ENCODE results near the gene DAO. TPM values are rescaled to one million over a fixed set of nuclear protein-coding genes. Genes with fewer than 3 reads are reported as not detected.

DAO gene
- total RNA-seq, 1 experiment from 2014 or later, result not detected

- Histone ChIP-seq H4K91ac (ENCODE audit: insufficient read length, low read depth, low read length) (no peak overlapping the region), H3K27ac (ENCODE audit: insufficient read length, low read depth, low read length) (no peak overlapping the region), H2AFZ (ENCODE audit: low read length) (no peak overlapping the region), H2BK15ac (ENCODE audit: low read depth, low read length) (no peak overlapping the region), H3K4ac (ENCODE audit: low read depth, low read length) (no peak overlapping the region), H3K23me2 (ENCODE audit: insufficient read length, low read depth, low read length, poor library complexity, severe bottlenecking) (no peaks in the 10 kb centered on the region), H3K4me1 (ENCODE audit: insufficient read depth, low read length) (peaks cover 7% of the 10 kb centered on the region; the same call in 1 of the 2 replicates), H4K5ac (ENCODE audit: insufficient read length, low read depth, low read length) (no peak overlapping the region), H4K8ac (replicated peaks; ENCODE audit: insufficient read length, low read depth, low read length) (no peak overlapping the region), H3K9ac (ENCODE audit: extremely low read depth, insufficient read length, low read length) (no peak overlapping the region), H3T11ph (ENCODE audit: low read length) (no peak overlapping the region), H3K79me2 (ENCODE audit: insufficient read depth, low read length) (no peaks in the 10 kb centered on the region), H2BK120ac (ENCODE audit: low read depth, low read length, poor library complexity, severe bottlenecking) (no peak overlapping the region), H3K27me3 (ENCODE audit: insufficient read depth, low read length) (no peaks in the 10 kb centered on the region), H2BK20ac (ENCODE audit: low read depth, low read length, poor library complexity, severe bottlenecking) (no peak overlapping the region), H3K56ac (ENCODE audit: insufficient read length, low read depth, low read length) (no peak overlapping the region), H2BK12ac (ENCODE audit: insufficient read length, low read depth, low read length) (no peak overlapping the region), H3K4me2 (ENCODE audit: insufficient read depth, insufficient read length, low read length) (no peak overlapping the region), H3K18ac (ENCODE audit: insufficient read length, low read depth, low read length) (no peak overlapping the region), H3K14ac (ENCODE audit: insufficient read depth, low read length) (no peak overlapping the region), H2BK5ac (ENCODE audit: insufficient read length, low read length) (no peak overlapping the region), H2AK5ac (ENCODE audit: insufficient read length, low read length) (no peak overlapping the region), H3K23ac (ENCODE audit: insufficient read length, low read depth, low read length) (no peak overlapping the region), H3K79me1 (ENCODE audit: insufficient read depth, low read depth, low read length, poor library complexity, severe bottlenecking) (no peaks in the 10 kb centered on the region), H3K9me3 (ENCODE audit: control insufficient read depth, low read depth, low read length) (no peaks in the 10 kb centered on the region), H4K20me1 (ENCODE audit: control insufficient read depth, insufficient read depth, insufficient read length) (no peaks in the 10 kb centered on the region)
- Mint-ChIP-seq H3K27ac (peak overlapping the region in 1 of 3 experiments; percentile 59; a peak in 2 of 7 replicates), H3K36me3 (ENCODE audit: insufficient read depth in 1 of 3, low read depth in 3 of 3) (peaks cover 4 to 28% (median 5%) of the 10 kb centered on the region in 3 experiments; a peak in 6 of 7 replicates), H3K9me3 (no peaks in the 10 kb centered on the region), H3K4me3 (no peak overlapping the region), H3K4me1 (peaks cover 25 to 46% of the 10 kb centered on the region in 2 experiments), H3K27me3 (ENCODE audit: low read depth) (no peaks in the 10 kb centered on the region)
- no peak for TF ChIP-seq CTCF (conservative IDR thresholded peaks at IDR 0.05)
- WGBS (ENCODE audit: extremely low coverage, insufficient read length, low lambda C conversion rate), result no CpG with 5 or more reads among the region's 7 CpGs
- no peak for DNase-seq
Observed at GRCh38 chr12:108837680-108838079, 42.2 kb upstream of the DAO start.

Measured in H9 (cell line).